T-helper 17 cell (primary cell): ENCODE data around the gene CADPS. TPM values are rescaled to one million over a fixed set of nuclear protein-coding genes. Genes with fewer than 3 reads are reported as not detected.

ENCODE experiments used
- ATAC-seq: fragments of 150-1000 bp; cut with Tn5 transposase; 2 replicates; pipeline ENCODE4 v1.10.0; 2021; ENCODE audit warnings: mild to moderate bottlenecking, moderate library complexity
- DNase-seq, 3 donors: peaks; one replicate each; pipeline versions ENCODE4 v3.0.0 to v3.0.0-alpha.2; 2020 to 2021
- H3K9me3 ChIP-seq: one replicate; pipeline ENCODE4 v1.7.0; 2013; ENCODE audit warnings: low read length, mild to moderate bottlenecking; ENCODE audit not compliant: control insufficient read depth, poor library complexity, severe bottlenecking
- H3K27ac Mint-ChIP-seq: one replicate; pipeline ENCODE4 v1.8.0; 2022; ENCODE audit warnings: mild to moderate bottlenecking, moderate library complexity, mixed read lengths
- H3K27me3 Mint-ChIP-seq: one replicate; pipeline ENCODE4 v1.8.0; 2022; ENCODE audit warnings: mixed read lengths
- H3K36me3 Mint-ChIP-seq: one replicate; pipeline ENCODE4 v1.8.0; 2022; ENCODE audit warnings: low read depth, mixed read lengths
- H3K4me1 Mint-ChIP-seq: one replicate; pipeline ENCODE4 v1.8.0; 2022; ENCODE audit warnings: mild to moderate bottlenecking, mixed read lengths
- H3K4me3 Mint-ChIP-seq: one replicate; pipeline ENCODE4 v1.8.0; 2022; ENCODE audit warnings: mild to moderate bottlenecking, moderate library complexity, mixed read lengths
- total RNA-seq, 4 donors: library from RNA in 2 of 4; stranded (reverse) in 2 of 4; gene quantifications; one replicate each; pipeline ENCODE4 v1.2.3 and lab custom pipeline; 2022 to 2026

The CADPS gene
- total RNA-seq, 2 donors from 2014 or later: not detected

DNA sequence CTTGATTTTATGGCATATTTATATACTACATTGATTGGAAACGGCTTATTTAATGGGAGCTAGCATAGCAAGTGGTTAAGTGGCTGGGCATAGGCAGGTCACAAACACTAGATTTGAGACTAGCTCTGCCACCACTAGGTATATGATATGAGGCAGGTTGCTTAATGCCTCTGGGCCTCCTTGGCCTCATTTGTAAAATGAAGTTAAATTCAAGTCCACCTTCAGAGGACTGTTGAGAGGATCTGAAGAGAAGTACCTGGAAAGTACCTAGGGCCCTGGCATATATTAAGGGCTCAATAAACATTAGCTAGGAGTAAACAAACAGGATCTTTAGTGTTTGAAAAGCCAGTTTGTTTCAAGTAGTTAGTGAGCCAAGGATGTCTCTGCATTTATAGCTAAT lies 335.5 kb downstream of the CADPS start:
- no peaks in the 10 kb centered on the region for H3K36me3 Mint-ChIP-seq
- no peaks in the 10 kb centered on the region for H3K27me3 Mint-ChIP-seq
- DNase-seq: no peak
- no peak for ATAC-seq
- H3K4me3 Mint-ChIP-seq: no peak overlapping the region
- H3K4me1 Mint-ChIP-seq: no peaks in the 10 kb centered on the region
- no peaks in the 10 kb centered on the region for H3K9me3 ChIP-seq
- no peak overlapping the region for H3K27ac Mint-ChIP-seq

DNA sequence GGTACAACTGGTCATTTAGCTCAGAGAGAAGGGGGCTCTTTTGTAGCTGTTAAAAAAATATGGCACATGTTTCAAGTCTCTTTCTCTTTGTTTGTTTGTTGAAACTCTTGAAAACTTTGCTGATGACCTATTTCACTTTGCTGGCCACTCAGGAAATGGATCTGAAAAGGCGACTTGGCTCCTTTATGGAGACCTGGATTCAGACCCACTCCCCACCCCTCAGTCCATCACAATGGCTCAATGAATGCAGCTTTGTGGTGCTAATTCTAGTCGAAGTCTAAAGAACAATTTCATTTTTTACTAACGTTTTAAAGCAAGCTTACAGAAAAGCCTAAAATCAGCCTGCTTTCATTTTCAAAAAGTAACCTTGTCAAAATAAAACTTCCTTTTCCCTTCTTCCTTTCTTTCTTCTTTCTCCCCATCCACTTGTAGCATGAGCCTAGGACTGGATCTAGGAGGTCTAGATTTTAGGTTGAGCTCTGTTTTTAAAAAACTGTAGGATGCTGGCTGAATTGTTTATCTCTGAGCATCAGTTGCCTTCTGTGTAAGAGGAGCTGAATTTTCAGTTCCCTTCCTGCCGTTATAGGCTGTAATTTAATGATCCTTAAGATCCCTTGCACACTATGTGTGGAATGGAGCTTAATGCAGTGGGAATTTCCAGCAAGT lies 336.4 kb downstream of the CADPS start:
- Mint-ChIP-seq H3K4me3 (no peak overlapping the region), H3K27me3 (no peaks in the 10 kb centered on the region), H3K4me1 (no peaks in the 10 kb centered on the region), H3K27ac (no peak overlapping the region), H3K36me3 (no peaks in the 10 kb centered on the region)
- ATAC-seq: no peak
- no peak for DNase-seq
- no peaks in the 10 kb centered on the region for H3K9me3 ChIP-seq

DNA sequence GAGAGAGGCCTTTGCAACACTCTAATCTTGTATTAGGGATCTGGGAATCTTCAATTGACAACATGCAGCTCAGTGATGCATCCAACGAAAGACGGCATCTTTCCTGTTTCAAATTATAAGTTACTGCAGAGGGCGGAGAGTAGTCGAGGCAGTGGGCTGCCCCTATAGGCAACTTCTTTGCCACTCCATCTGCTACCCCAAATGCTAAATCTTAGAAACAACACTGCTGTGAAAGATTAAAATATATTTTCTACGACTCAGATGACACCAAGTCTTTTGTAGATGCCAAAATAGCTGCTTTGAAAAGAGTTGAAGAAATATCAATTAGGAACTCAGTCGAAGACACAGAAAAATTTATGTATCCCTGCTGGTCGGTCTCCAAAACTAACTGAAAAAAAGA lies 340.9 kb downstream of the CADPS start:
- no peaks in the 10 kb centered on the region for H3K4me1 Mint-ChIP-seq
- no peak overlapping the region for H3K27ac Mint-ChIP-seq
- H3K27me3 Mint-ChIP-seq: no peaks in the 10 kb centered on the region
- DNase-seq (no peak), ATAC-seq (no peak)
- no peak overlapping the region for H3K4me3 Mint-ChIP-seq
- H3K36me3 Mint-ChIP-seq: no peaks in the 10 kb centered on the region
- no peaks in the 10 kb centered on the region for H3K9me3 ChIP-seq

GRCh38 chr3:62532796-62533195 lies 342.4 kb downstream of the CADPS start:
- H3K9me3 ChIP-seq: no peaks in the 10 kb centered on the region
- ATAC-seq: no peak
- Mint-ChIP-seq H3K27me3 (no peaks in the 10 kb centered on the region), H3K27ac (no peak overlapping the region), H3K36me3 (no peaks in the 10 kb centered on the region), H3K4me3 (no peak overlapping the region), H3K4me1 (no peaks in the 10 kb centered on the region)
- DNase-seq: no peak

- Mint-ChIP-seq H3K27ac (no peak overlapping the region), H3K4me3 (no peak overlapping the region), H3K4me1 (no peaks in the 10 kb centered on the region), H3K36me3 (no peaks in the 10 kb centered on the region), H3K27me3 (no peaks in the 10 kb centered on the region)
- H3K9me3 ChIP-seq: no peaks in the 10 kb centered on the region
- DNase-seq (no peak), ATAC-seq (no peak)
These were observed 343.2 kb downstream of the CADPS start for GRCh38 chr3:62531981-62532380.

DNA sequence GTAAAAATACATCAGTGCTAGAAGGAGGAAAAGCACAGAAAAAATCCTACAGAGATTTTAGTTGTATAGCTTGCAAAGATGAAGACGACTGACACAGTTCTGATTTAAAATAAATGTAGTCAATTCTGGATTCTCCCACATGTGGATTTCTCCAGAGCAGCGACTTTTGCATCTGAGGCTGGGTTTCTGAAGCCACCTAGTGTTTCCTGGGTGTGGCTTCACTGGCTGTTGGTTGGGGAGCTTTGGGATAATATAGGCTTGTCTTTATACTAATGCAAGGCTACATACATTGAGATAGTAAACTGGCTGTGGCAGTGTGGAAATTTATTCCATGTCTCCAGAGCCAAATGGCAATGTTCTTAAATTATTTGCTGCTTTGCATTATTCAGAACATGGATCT lies 343.7 kb downstream of the CADPS start:
- no peak for ATAC-seq
- Mint-ChIP-seq H3K4me1 (no peaks in the 10 kb centered on the region), H3K27me3 (no peaks in the 10 kb centered on the region), H3K4me3 (no peak overlapping the region), H3K27ac (no peak overlapping the region), H3K36me3 (no peaks in the 10 kb centered on the region)
- DNase-seq: no peak
- H3K9me3 ChIP-seq: no peaks in the 10 kb centered on the region

- no peaks in the 10 kb centered on the region for H3K4me1 Mint-ChIP-seq
- no peak overlapping the region for H3K4me3 Mint-ChIP-seq
- no peak for DNase-seq
- no peaks in the 10 kb centered on the region for H3K27me3 Mint-ChIP-seq
- no peaks in the 10 kb centered on the region for H3K9me3 ChIP-seq
- H3K27ac Mint-ChIP-seq: no peak overlapping the region
- no peaks in the 10 kb centered on the region for H3K36me3 Mint-ChIP-seq
- ATAC-seq: no peak
These were observed 346.0 kb downstream of the CADPS start for GRCh38 chr3:62529230-62529629.

DNA sequence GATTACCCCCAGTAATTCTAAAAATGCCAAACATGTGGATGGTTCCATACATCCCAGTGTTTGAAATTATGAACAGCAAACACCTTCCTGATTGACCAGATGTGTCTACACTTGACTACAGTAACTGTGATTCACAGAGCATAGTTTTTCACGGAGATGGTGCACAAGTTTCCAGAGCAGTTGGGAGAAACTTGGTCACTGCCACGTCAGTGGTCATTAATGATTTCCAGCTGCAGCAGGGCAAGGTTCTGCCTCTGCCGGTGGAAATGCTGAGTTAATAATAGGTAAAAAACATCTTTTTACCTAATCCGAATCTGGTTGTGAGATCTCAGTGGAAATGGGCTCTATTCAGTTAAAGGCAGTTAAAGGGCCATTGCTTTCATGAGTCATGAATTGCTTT lies 347.7 kb downstream of the CADPS start:
- no peak overlapping the region for H3K4me3 Mint-ChIP-seq
- H3K4me1 Mint-ChIP-seq: no peaks in the 10 kb centered on the region
- no peaks in the 10 kb centered on the region for H3K36me3 Mint-ChIP-seq
- H3K27ac Mint-ChIP-seq: no peak overlapping the region
- DNase-seq: no peak
- H3K9me3 ChIP-seq: no peaks in the 10 kb centered on the region
- ATAC-seq: no peak
- H3K27me3 Mint-ChIP-seq: no peaks in the 10 kb centered on the region

DNA sequence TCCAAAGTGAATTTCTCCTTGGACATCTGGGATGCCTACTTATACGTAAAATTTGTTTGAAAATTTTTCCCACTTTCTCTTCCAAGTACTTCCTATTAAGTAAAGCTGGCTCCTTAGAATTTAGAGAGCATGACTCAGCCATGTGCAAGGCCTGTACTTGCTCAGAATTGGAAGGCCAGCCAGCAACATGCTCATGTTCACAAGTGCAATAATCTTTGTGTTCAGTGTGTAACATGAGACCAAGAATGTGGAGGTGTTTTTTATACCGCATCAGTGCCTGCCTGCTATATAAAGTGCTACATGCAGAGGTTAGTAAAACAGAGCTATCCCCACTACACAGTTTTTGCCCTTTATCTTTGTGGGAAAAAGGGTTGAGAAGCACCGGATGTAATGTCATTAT lies 349.9 kb downstream of the CADPS start:
- no peaks in the 10 kb centered on the region for H3K9me3 ChIP-seq
- H3K4me1 Mint-ChIP-seq: no peaks in the 10 kb centered on the region
- DNase-seq: no peak
- H3K4me3 Mint-ChIP-seq: no peak overlapping the region
- H3K27ac Mint-ChIP-seq: no peak overlapping the region
- H3K36me3 Mint-ChIP-seq: no peaks in the 10 kb centered on the region
- no peaks in the 10 kb centered on the region for H3K27me3 Mint-ChIP-seq
- no peak for ATAC-seq

GRCh38 chr3:62523672-62524071 lies 351.5 kb downstream of the CADPS start:
- Mint-ChIP-seq H3K27ac (no peak overlapping the region), H3K27me3 (no peaks in the 10 kb centered on the region), H3K4me3 (no peak overlapping the region), H3K4me1 (no peaks in the 10 kb centered on the region), H3K36me3 (no peaks in the 10 kb centered on the region)
- DNase-seq (no peak), ATAC-seq (no peak)
- no peaks in the 10 kb centered on the region for H3K9me3 ChIP-seq

DNA sequence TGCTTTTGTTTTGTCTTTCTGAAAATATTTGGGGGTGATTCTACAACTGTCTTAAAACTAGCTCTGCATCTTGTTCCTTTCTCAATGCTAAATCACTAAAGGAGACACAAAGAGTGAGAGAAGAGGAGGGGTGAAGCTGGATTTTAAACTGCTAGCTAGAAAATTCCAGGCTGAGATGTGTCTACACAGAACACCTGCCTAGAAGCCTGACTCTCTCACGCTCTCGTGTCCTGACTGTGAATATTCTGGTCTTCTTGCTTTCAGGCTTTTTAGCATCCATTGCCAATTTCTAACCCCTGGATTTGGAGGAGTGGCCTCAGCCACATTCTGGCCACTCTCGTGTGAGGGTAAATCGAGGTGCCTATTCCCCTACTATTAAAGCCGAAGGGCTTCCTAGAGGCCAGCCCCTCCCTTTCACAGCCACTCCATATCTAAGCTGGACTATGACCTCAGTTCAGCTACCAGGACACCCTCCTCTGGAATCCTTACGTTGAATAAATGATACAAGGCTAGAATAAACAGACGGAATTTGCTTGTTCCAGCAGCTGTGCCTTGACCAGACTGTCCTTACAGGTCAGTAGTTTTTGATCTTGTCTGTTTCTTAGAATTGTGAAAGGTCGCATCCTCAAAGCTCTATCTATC lies 353.6 kb downstream of the CADPS start:
- Mint-ChIP-seq H3K27ac (no peak overlapping the region), H3K36me3 (no peaks in the 10 kb centered on the region), H3K27me3 (no peaks in the 10 kb centered on the region), H3K4me3 (no peak overlapping the region), H3K4me1 (no peaks in the 10 kb centered on the region)
- H3K9me3 ChIP-seq: no peaks in the 10 kb centered on the region
- ATAC-seq (no peak), DNase-seq (no peak)

GRCh38 chr3:62503516-62503915 lies 371.7 kb downstream of the CADPS start:
- no peak for DNase-seq
- no peak overlapping the region for H3K4me3 Mint-ChIP-seq
- no peak overlapping the region for H3K27ac Mint-ChIP-seq
- H3K4me1 Mint-ChIP-seq: no peaks in the 10 kb centered on the region
- no peaks in the 10 kb centered on the region for H3K36me3 Mint-ChIP-seq
- ATAC-seq: no peak
- no peaks in the 10 kb centered on the region for H3K9me3 ChIP-seq
- H3K27me3 Mint-ChIP-seq: peaks cover 6% of the 10 kb centered on the region

- H3K36me3 Mint-ChIP-seq: no peaks in the 10 kb centered on the region
- no peaks in the 10 kb centered on the region for H3K9me3 ChIP-seq
- DNase-seq (no peak), ATAC-seq (no peak)
- peaks cover 6% of the 10 kb centered on the region for H3K27me3 Mint-ChIP-seq
- H3K4me3 Mint-ChIP-seq: no peak overlapping the region
- no peak overlapping the region for H3K27ac Mint-ChIP-seq
- H3K4me1 Mint-ChIP-seq: no peaks in the 10 kb centered on the region
These were observed 372.6 kb downstream of the CADPS start for GRCh38 chr3:62502315-62503300.
